Keratinocyte (primary cell): ENCODE results near the gene KCNK7. TPM values are rescaled to one million over a fixed set of nuclear protein-coding genes. Genes with fewer than 3 reads are reported as not detected.
A peak's percentile ranks its signal among the peaks of the same experiment; 100 is the strongest.

Source experiments
- DNase-seq: peaks from one replicate; pipeline ENCODE4 v3.0.0-alpha.2; 2011; ENCODE audit warnings: low read depth, missing footprints, low spot score
- FAIRE-seq: peaks from 2 replicates; lab custom pipeline; 2011; peaks lifted over from hg19 to GRCh38; lab: Jason Lieb, UNC
- H2AFZ ChIP-seq: 2 replicates; pipeline ENCODE4 v1.6.0; 2012; ENCODE audit warnings: low read length, control low read depth, inconsistent platforms; ENCODE audit not compliant: control insufficient read depth
- H3K27ac ChIP-seq: 2 replicates; pipeline ENCODE4 v1.5.1; 2011; ENCODE audit warnings: low read length; ENCODE audit not compliant: control insufficient read depth, insufficient read depth
- H3K27me3 ChIP-seq: 3 replicates; pipeline ENCODE4 v1.6.0; 2011; ENCODE audit warnings: low read length; ENCODE audit not compliant: control insufficient read depth, insufficient read depth; ENCODE audit errors: extremely low read depth
- H3K36me3 ChIP-seq, 2 experiments: 2 replicates in 1 of 2; 3 replicates in 1 of 2; pipeline ENCODE4 v1.5.1; 2011; ENCODE audit warnings: low read length in 2 of 2, mild to moderate bottlenecking in 1 of 2; ENCODE audit not compliant: control insufficient read depth in 2 of 2, insufficient read depth in 2 of 2; ENCODE audit errors: extremely low read depth in 1 of 2
- H3K4me1 ChIP-seq: 3 replicates; pipeline ENCODE4 v1.5.1; 2011; ENCODE audit warnings: low read length; ENCODE audit not compliant: control insufficient read depth, insufficient read depth; ENCODE audit errors: extremely low read depth
- H3K4me2 ChIP-seq: 3 replicates; pipeline ENCODE4 v1.6.0; 2011; ENCODE audit warnings: low read depth, low read length; ENCODE audit not compliant: control insufficient read depth, insufficient read depth; ENCODE audit errors: extremely low read depth
- H3K4me3 ChIP-seq, 3 experiments: fragments of 200-600 bp in 1 of 3; sonication (generic) in 1 of 3; 2 replicates in 2 of 3; 3 replicates in 1 of 3; pipeline ENCODE4 v1.5.1; 2011 to 2016; ENCODE audit warnings: low read length in 3 of 3, mild to moderate bottlenecking in 3 of 3, control low read depth in 2 of 3, inconsistent platforms in 1 of 3, low read depth in 1 of 3, mixed read lengths in 1 of 3, mixed run types in 1 of 3, moderate library complexity in 1 of 3; ENCODE audit not compliant: control insufficient read depth in 2 of 3, insufficient read depth in 2 of 3; ENCODE audit errors: extremely low read depth in 1 of 3
- H3K79me2 ChIP-seq: 2 replicates; pipeline ENCODE4 v1.6.0; 2012; ENCODE audit warnings: low read length; ENCODE audit not compliant: control insufficient read depth, insufficient read depth
- H3K9ac ChIP-seq: 3 replicates; pipeline ENCODE4 v1.6.0; 2011; ENCODE audit warnings: low read length; ENCODE audit not compliant: control insufficient read depth, insufficient read depth; ENCODE audit errors: extremely low read depth
- H3K9me1 ChIP-seq: 3 replicates; pipeline ENCODE4 v1.6.0; 2011; ENCODE audit warnings: low read length; ENCODE audit not compliant: control insufficient read depth, insufficient read depth; ENCODE audit errors: extremely low read depth
- H3K9me3 ChIP-seq: 2 replicates; pipeline ENCODE4 v1.5.1; 2012; ENCODE audit warnings: low read depth, low read length; ENCODE audit not compliant: control insufficient read depth
- H4K20me1 ChIP-seq: 3 replicates; pipeline ENCODE4 v1.6.0; 2011; ENCODE audit warnings: low read length; ENCODE audit not compliant: control insufficient read depth, insufficient read depth; ENCODE audit errors: extremely low read depth
- CTCF ChIP-seq, 3 experiments: IDR thresholded peaks in 1 of 3; conservative IDR thresholded peaks in 1 of 3; optimal IDR thresholded peaks in 1 of 3; 2 replicates in 2 of 3; 3 replicates in 1 of 3; pipeline versions ENCODE3 to v1.5.1; 2011; ENCODE audit warnings: low read length in 3 of 3, mild to moderate bottlenecking in 3 of 3, moderate library complexity in 2 of 3, control low read depth in 1 of 3, inconsistent platforms in 1 of 3; ENCODE audit not compliant: insufficient read depth in 2 of 3; ENCODE audit errors: extremely low read depth in 1 of 3
- EZH2 ChIP-seq: IDR thresholded peaks from one replicate; pipeline ENCODE4 v1.6.1; 2012; ENCODE audit warnings: inconsistent platforms, mild to moderate bottlenecking, low read length, moderate library complexity
- dilution Hi-C: fragments of 300-500 bp; cut with MboI; formaldehyde crosslinking; loops from one replicate; pipeline ENCODE4 v1.7.0; 2020; ENCODE audit warnings: low sequenced_read_pairs; ENCODE audit not compliant: extremely low pct_ligation_motif_present
- polyA plus RNA-seq, 5 experiments: library from polyadenylated mRNA; depleted of rRNA in 3 of 5; stranded (reverse) in 3 of 5; stranded (forward) in 1 of 5; unstranded in 1 of 5; fragments of >200 nt; gene quantifications; 1 replicate in 1 of 5; 2 replicates in 3 of 5; 3 replicates in 1 of 5; pipeline versions ENCODE4 v1.2.1 to v1.2.3, GENCODE V29; 2011 to 2012; ENCODE audit warnings: missing spikeins in 2 of 5, low read depth in 1 of 5, low replicate concordance in 1 of 5

Gene KCNK7
- polyA plus RNA-seq, 1 donor (not counting 4 experiments of a cell fraction or from before 2014, with no cell fraction given) = 0.46 TPM

GRCh38 chr11:65552388-65552951, 43.1 kb downstream of the KCNK7 start:
- no peak overlapping the region for H3K9ac ChIP-seq
- no peak overlapping the region for H3K4me2 ChIP-seq
- H3K9me3 ChIP-seq = no peaks in the 10 kb centered on the region
- DNase-seq (no peak), FAIRE-seq (no peak)
- H3K4me3 ChIP-seq = no peak overlapping the region
- peaks cover 21% of the 10 kb centered on the region for H3K4me1 ChIP-seq
- H3K36me3 ChIP-seq = no peaks in the 10 kb centered on the region
- H3K27ac ChIP-seq = no peak overlapping the region
- no peak overlapping the region for H2AFZ ChIP-seq
- H3K79me2 ChIP-seq = no peaks in the 10 kb centered on the region
- H4K20me1 ChIP-seq = no peaks in the 10 kb centered on the region
- dilution Hi-C loops = no loop called here
- no peaks in the 10 kb centered on the region for H3K9me1 ChIP-seq
- H3K27me3 ChIP-seq = no peaks in the 10 kb centered on the region
- no peak for TF ChIP-seq EZH2
- peak in 1 of 3 experiments; percentile 1 for TF ChIP-seq CTCF (optimal IDR thresholded peaks at IDR 0.05 in 1 of 3, IDR thresholded peaks at IDR 0.05 in 1 of 3, conservative IDR thresholded peaks at IDR 0.05 in 1 of 3; ENCODE audit: extremely low read depth in 1 of 3, insufficient read depth in 2 of 3, low read length in 3 of 3)

- Histone ChIP-seq H3K9me1 (no peaks in the 10 kb centered on the region), H3K9ac (no peak overlapping the region), H3K4me2 (no peak overlapping the region), H2AFZ (no peak overlapping the region), H3K4me3 (no peak overlapping the region), H3K4me1 (peaks cover 18% of the 10 kb centered on the region), H3K27ac (no peak overlapping the region), H4K20me1 (no peaks in the 10 kb centered on the region), H3K79me2 (no peaks in the 10 kb centered on the region), H3K36me3 (no peaks in the 10 kb centered on the region), H3K9me3 (no peaks in the 10 kb centered on the region), H3K27me3 (no peaks in the 10 kb centered on the region)
- DNase-seq = no peak
- no peak for FAIRE-seq
- TF ChIP-seq CTCF (optimal IDR thresholded peaks at IDR 0.05 in 1 of 3, IDR thresholded peaks at IDR 0.05 in 1 of 3, conservative IDR thresholded peaks at IDR 0.05 in 1 of 3; ENCODE audit: extremely low read depth in 1 of 3, insufficient read depth in 2 of 3, low read length in 3 of 3) (peak; percentile 53 to 86 (median 63)), EZH2 (no peak)
- dilution Hi-C loops = no loop called here
Observed at GRCh38 chr11:65551572-65552387, 43.8 kb downstream of the KCNK7 start.
